H1 (cell line): Measurements from ENCODE around the gene RAB14. TPM values are rescaled to one million over a fixed set of nuclear protein-coding genes. Genes with fewer than 3 reads are reported as not detected.

ENCODE experiments used
- CTCF ChIA-PET: fragments of 300-600 bp; sonication (Branson Sonifier 250); formaldehyde crosslinking; loops from one replicate; lab custom pipeline; 2021; ENCODE audit not compliant: partially characterized antibody; lab: Charles Lee
- POLR2A ChIA-PET: fragments of 300-600 bp; sonication (Branson Sonifier 250); formaldehyde crosslinking; loops from one replicate; lab custom pipeline; 2021; ENCODE audit warnings: inconsistent platforms; ENCODE audit not compliant: partially characterized antibody; lab: Charles Lee
- DNase-seq, 2 experiments: peaks; one replicate each; pipeline versions ENCODE4 v3.0.0 to v3.0.0-alpha.2; 2010 to 2022; ENCODE audit warnings: low spot score in 2 of 2, low read depth in 1 of 2, mixed read lengths in 1 of 2
- FAIRE-seq: peaks from 2 replicates; lab custom pipeline; 2011; peaks lifted over from hg19 to GRCh38; lab: Jason Lieb, UNC
- H2AFZ ChIP-seq: 2 replicates; pipeline ENCODE4 v1.8.1; 2012; ENCODE audit warnings: low read length, inconsistent platforms
- H2AK5ac ChIP-seq: 2 replicates; pipeline ENCODE4 v1.6.1; 2013; ENCODE audit warnings: low read depth, low read length
- H2BK120ac ChIP-seq: replicated peaks from 2 replicates; pipeline ENCODE3; 2013; ENCODE audit warnings: low read depth, low read length, inconsistent platforms
- H2BK12ac ChIP-seq: 2 replicates; pipeline ENCODE4 v1.6.1; 2013; ENCODE audit warnings: low read depth, low read length
- H2BK15ac ChIP-seq: 2 replicates; pipeline ENCODE4 v1.6.1; 2013; ENCODE audit warnings: low read length
- H2BK20ac ChIP-seq: 2 replicates; pipeline ENCODE4 v1.6.1; 2013; ENCODE audit warnings: low read length
- H2BK5ac ChIP-seq: 2 replicates; pipeline ENCODE4 v1.6.1; 2013; ENCODE audit warnings: low read depth, low read length
- H3K14ac ChIP-seq: 2 replicates; pipeline ENCODE4 v1.6.1; 2013; ENCODE audit warnings: inconsistent platforms; ENCODE audit not compliant: insufficient read length
- H3K18ac ChIP-seq: 2 replicates; pipeline ENCODE4 v1.6.1; 2013; ENCODE audit warnings: low read length; ENCODE audit errors: extremely low read depth
- H3K23ac ChIP-seq: 2 replicates; pipeline ENCODE4 v1.6.1; 2013; ENCODE audit warnings: inconsistent platforms; ENCODE audit not compliant: insufficient read length
- H3K23me2 ChIP-seq: 2 replicates; pipeline ENCODE4 v1.6.1; 2013; ENCODE audit warnings: low read depth, low read length
- H3K27ac ChIP-seq: 2 replicates; pipeline ENCODE4 v1.6.1; 2011; ENCODE audit warnings: low read depth, low read length, inconsistent platforms
- H3K27me3 ChIP-seq, 4 experiments: replicated peaks in 1 of 4; 1 replicate in 1 of 4; 2 replicates in 3 of 4; pipeline versions ENCODE4 v1.6.1 to v1.8.1; 2011 to 2013; ENCODE audit warnings: low read length in 3 of 4, mild to moderate bottlenecking in 3 of 4, inconsistent platforms in 2 of 4, mixed read lengths in 2 of 4, moderate library complexity in 1 of 4; ENCODE audit not compliant: control insufficient read depth in 3 of 4, insufficient read depth in 3 of 4; ENCODE audit errors: extremely low read depth in 1 of 4
- H3K36me3 ChIP-seq, 4 experiments: 2 replicates each; pipeline versions ENCODE4 v1.6.1 to v1.8.1; 2011 to 2013; ENCODE audit warnings: mild to moderate bottlenecking in 4 of 4, low read length in 3 of 4, moderate library complexity in 2 of 4, control low read depth in 1 of 4, inconsistent platforms in 1 of 4; ENCODE audit not compliant: insufficient read depth in 4 of 4, control insufficient read depth in 2 of 4
- H3K4ac ChIP-seq: replicated peaks from 2 replicates; pipeline ENCODE3; 2013; ENCODE audit warnings: low read length, low read depth, mixed read lengths, inconsistent platforms; ENCODE audit not compliant: insufficient read length
- H3K4me1 ChIP-seq, 4 experiments: replicated peaks in 1 of 4; 1 replicate in 1 of 4; 2 replicates in 3 of 4; pipeline versions ENCODE4 v1.6.1 to v1.8.1; 2011 to 2013; ENCODE audit warnings: low read length in 3 of 4, inconsistent platforms in 2 of 4, mixed read lengths in 1 of 4; ENCODE audit not compliant: insufficient read depth in 4 of 4, control insufficient read depth in 3 of 4
- H3K4me2 ChIP-seq, 2 experiments: 2 replicates each; pipeline versions ENCODE4 v1.6.1 to v1.8.1; 2011 to 2013; ENCODE audit warnings: low read depth in 2 of 2, low read length in 2 of 2, control low read depth in 1 of 2, inconsistent platforms in 1 of 2, mild to moderate bottlenecking in 1 of 2; ENCODE audit not compliant: insufficient read depth in 1 of 2
- H3K4me3 ChIP-seq, 4 experiments: fragments of 200-600, 300-600 bp in 1 of 4; sonication (generic), shearing (Covaris generic), sonication (Bioruptor Twin) in 1 of 4; 2 replicates each; pipeline versions ENCODE4 v1.5.1 to v1.8.1; 2011 to 2016; ENCODE audit warnings: low read length in 4 of 4, low read depth in 3 of 4, control low read depth in 2 of 4, inconsistent platforms in 2 of 4, mild to moderate bottlenecking in 2 of 4, mixed read lengths in 1 of 4, moderate library complexity in 1 of 4; ENCODE audit not compliant: insufficient read depth in 2 of 4; ENCODE audit errors: extremely low read depth in 1 of 4
- H3K56ac ChIP-seq: replicated peaks from 2 replicates; pipeline ENCODE3; 2013; ENCODE audit warnings: low read depth, mild to moderate bottlenecking, mixed read lengths, low read length, inconsistent platforms; ENCODE audit not compliant: insufficient read length
- H3K79me1 ChIP-seq: 2 replicates; pipeline ENCODE4 v1.6.1; 2013; ENCODE audit warnings: low read depth, low read length, control low read depth
- H3K79me2 ChIP-seq, 2 experiments: 2 replicates each; pipeline versions ENCODE4 v1.6.1 to v1.8.1; 2012 to 2013; ENCODE audit warnings: low read length in 2 of 2, mild to moderate bottlenecking in 2 of 2, inconsistent platforms in 1 of 2; ENCODE audit not compliant: insufficient read depth in 2 of 2, control insufficient read depth in 1 of 2
- H3K9ac ChIP-seq, 4 experiments: replicated peaks in 1 of 4; 1 replicate in 1 of 4; 2 replicates in 3 of 4; pipeline versions ENCODE4 v1.6.1 to v1.8.1; 2011 to 2013; ENCODE audit warnings: low read depth in 3 of 4, low read length in 3 of 4, control low read depth in 2 of 4, mild to moderate bottlenecking in 2 of 4, moderate library complexity in 2 of 4, inconsistent platforms in 1 of 4; ENCODE audit errors: extremely low read depth in 1 of 4
- H3K9me3 ChIP-seq, 2 experiments: 2 replicates each; pipeline versions ENCODE4 v1.6.1 to v1.8.1; 2012 to 2013; ENCODE audit warnings: mild to moderate bottlenecking in 2 of 2, moderate library complexity in 2 of 2, control low read depth in 1 of 2, inconsistent platforms in 1 of 2, low read depth in 1 of 2, low read length in 1 of 2, mixed read lengths in 1 of 2; ENCODE audit not compliant: insufficient read depth in 2 of 2
- H4K20me1 ChIP-seq, 2 experiments: replicated peaks in 1 of 2; 2 replicates each; pipeline versions ENCODE3 to v1.8.1; 2011 to 2013; ENCODE audit warnings: inconsistent platforms in 2 of 2, low read length in 2 of 2, mild to moderate bottlenecking in 1 of 2; ENCODE audit not compliant: insufficient read depth in 2 of 2, control insufficient read depth in 1 of 2
- H4K5ac ChIP-seq: 2 replicates; pipeline ENCODE4 v1.6.1; 2013; ENCODE audit warnings: low read length, low read depth, mixed read lengths, inconsistent platforms; ENCODE audit not compliant: insufficient read length
- H4K8ac ChIP-seq: 2 replicates; pipeline ENCODE4 v1.8.0; 2013; ENCODE audit warnings: mild to moderate bottlenecking, moderate library complexity, low read length, inconsistent platforms; ENCODE audit not compliant: insufficient read depth; ENCODE audit errors: extremely low read depth
- H4K91ac ChIP-seq: replicated peaks from 2 replicates; pipeline ENCODE3; 2013; ENCODE audit warnings: low read length, mixed read lengths, inconsistent platforms; ENCODE audit not compliant: insufficient read length
- RFX5 ChIP-seq: IDR thresholded peaks from 2 replicates; pipeline ENCODE4 v1.6.1; 2011; ENCODE audit warnings: low read depth, low read length, improper control_type of control experiment, borderline replicate concordance
- SIRT6 ChIP-seq: IDR thresholded peaks from one replicate; pipeline ENCODE4 v1.7.1; 2012; ENCODE audit warnings: low read length, inconsistent platforms
- SP1 ChIP-seq: IDR thresholded peaks from 2 replicates; pipeline ENCODE4 v1.6.1; 2011; ENCODE audit warnings: low read depth, low read length
- WGBS, 2 experiments: shearing (Covaris generic) in 1 of 2; methylation state at CpG; one replicate each; pipeline versions ENCODE4 v1.1.6 to v1.1.7; 2013 to 2015; ENCODE audit warnings: low lambda C conversion rate in 2 of 2, mixed read lengths in 2 of 2, inconsistent platforms in 1 of 2, low coverage in 1 of 2, missing lambda C conversion rate in 1 of 2; ENCODE audit not compliant: insufficient replicate concordance in 2 of 2, insufficient coverage in 1 of 2, insufficient read length in 1 of 2; ENCODE audit errors: extremely low coverage in 1 of 2, missing lambda C conversion rate in 1 of 2; 5-methylcytosine and 5-hydroxymethylcytosine counted together
- polyA plus RNA-seq, 7 experiments: library from polyadenylated mRNA; depleted of rRNA in 3 of 7; stranded (reverse) in 5 of 7; unstranded in 2 of 7; fragments of >200 nt in 5 of 7; fragments of 200-250 nt in 2 of 7; gene quantifications; 1 replicate in 5 of 7; 2 replicates in 1 of 7; 4 replicates in 1 of 7; pipeline versions ENCODE4 v1.2.1 to v1.2.3, GENCODE V29; 2011 to 2013; ENCODE audit warnings: missing spikeins in 2 of 7, mixed read lengths in 2 of 7
- total RNA-seq: library from RNA; stranded (reverse); fragmentation: NEBNext Ultra II Directional; extraction: Animal tissue kit (Norgen Biotek cat#: 25700); gene quantifications from 2 replicates; pipeline ENCODE4 v1.2.1, GENCODE V29; 2021

RAB14 gene
- total and polyA plus RNA-seq, 2 of the 8 experiments (the other 6 are each of a cell fraction or from before 2014, with no cell fraction given), result 9.1 to 44.8 TPM

GRCh38 chr9:121192959-121193640 lies 8.6 kb downstream of the RAB14 start:
- Histone ChIP-seq H3K23ac (no peak overlapping the region), H3K4me1 (no peaks in the 10 kb centered on the region), H3K79me2 (peaks cover 0 to 92% of the 10 kb centered on the region in 2 experiments; a peak in 3 of 4 replicates), H4K20me1 (peaks cover 0 to 3% of the 10 kb centered on the region in 2 experiments), H2BK15ac (no peak overlapping the region), H3K4me3 (no peak overlapping the region), H3K56ac (no peak overlapping the region), H4K8ac (no peak overlapping the region), H3K18ac (no peak overlapping the region), H3K79me1 (no peaks in the 10 kb centered on the region), H2BK20ac (no peak overlapping the region), H2AFZ (no peak overlapping the region), H2BK120ac (no peak overlapping the region), H4K5ac (no peak overlapping the region), H2AK5ac (no peak overlapping the region), H3K27ac (no peak overlapping the region), H3K4ac (no peak overlapping the region), H3K14ac (no peak overlapping the region), H2BK5ac (no peak overlapping the region), H3K9ac (no peak overlapping the region), H2BK12ac (no peak overlapping the region), H4K91ac (no peak overlapping the region), H3K27me3 (no peaks in the 10 kb centered on the region), H3K36me3 (no peaks in the 10 kb centered on the region), H3K4me2 (no peak overlapping the region), H3K23me2 (no peaks in the 10 kb centered on the region), H3K9me3 (no peaks in the 10 kb centered on the region)
- POLR2A ChIA-PET, result no interaction called here
- TF ChIP-seq SIRT6 (no peak), SP1 (no peak), RFX5 (no peak)
- DNase-seq, result no peak
- CTCF ChIA-PET, result interaction anchor here (0.6 kb wide), 1 partner anchor 1641 kb away, joined by 3 read pairs; no protein-coding TSS in a partner anchor
- no peak for FAIRE-seq
- WGBS, 2 experiments, result 78% methylated on average over 1 of the region's 1 CpG; no CpG with 5 or more reads in 1 of the 2 experiments
